T-helper 2 cell treated with Interferon-gamma antibody and Interleukin-4, amounts not matched to agents 5 μg/mL and 100 μg/mL, for 36 hours (primary cell): ENCODE measurements around the gene PCDHB4.
"Not testable (repeated sequence)": the region's sequence is repeated elsewhere in the genome, so short reads cannot be mapped to it uniquely, and the experiment has no call there.

Experiments
- DNase-seq: peaks from one replicate; pipeline ENCODE4 v3.0.0; 2021; ENCODE audit warnings: low spot score
- H3K27ac Mint-ChIP-seq: one replicate; pipeline ENCODE4 v1.8.0; 2021; ENCODE audit warnings: mild to moderate bottlenecking, mixed read lengths
- H3K27me3 Mint-ChIP-seq: one replicate; pipeline ENCODE4 v1.8.0; 2021; ENCODE audit warnings: low read depth, mixed read lengths
- H3K36me3 Mint-ChIP-seq: one replicate; pipeline ENCODE4 v1.8.0; 2021; ENCODE audit warnings: low read depth, mixed read lengths
- H3K4me1 Mint-ChIP-seq: one replicate; pipeline ENCODE4 v1.8.0; 2021; ENCODE audit warnings: low read depth, mixed read lengths
- H3K4me3 Mint-ChIP-seq: one replicate; pipeline ENCODE4 v1.8.0; 2022; ENCODE audit warnings: mild to moderate bottlenecking, moderate library complexity, mixed read lengths
- H3K9me3 Mint-ChIP-seq: one replicate; pipeline ENCODE4 v1.8.0; 2021; ENCODE audit warnings: mixed read lengths

The PCDHB4 gene

GRCh38 chr5:141121563-141121962 is at the start of gene PCDHB4:
Gene PCDHB4, plus strand, starts transcription at chr5:141121818. Its CDS starts 181 bp downstream, at chr5:141121999.
- Mint-ChIP-seq H3K27ac (no peak within 1 kb of the TSS), H3K4me3 (no peak within 1 kb of the TSS), H3K9me3 (peaks cover 19% of the 10 kb centered on the region), H3K4me1 (no peaks in the 10 kb centered on the region), H3K36me3 (no peaks in the 10 kb centered on the region), H3K27me3 (no peaks in the 10 kb centered on the region)
- no peak for DNase-seq

DNA sequence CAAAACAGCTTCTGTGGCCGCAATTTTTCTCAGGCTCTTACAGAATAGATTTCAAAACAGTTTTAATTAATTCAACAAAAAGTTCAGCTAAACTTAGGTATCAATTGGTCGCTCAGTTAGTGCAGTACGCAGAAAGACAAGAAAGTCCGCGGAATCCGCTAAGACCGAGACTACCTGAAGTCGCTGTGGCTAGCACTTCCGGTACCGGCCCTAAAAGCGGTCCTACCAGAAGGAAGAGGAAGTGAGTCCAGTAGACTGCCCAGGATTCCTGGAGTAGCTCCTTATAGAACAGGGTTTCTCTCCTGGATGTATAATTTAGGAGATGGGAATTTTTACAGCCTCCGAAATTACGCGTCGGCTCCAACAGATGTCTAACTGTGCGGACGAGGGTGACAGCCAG is 43.8 kb upstream of the PCDHB4 start:
- Mint-ChIP-seq H3K27ac (no peak overlapping the region), H3K4me1 (no peaks in the 10 kb centered on the region), H3K36me3 (no peaks in the 10 kb centered on the region), H3K9me3 (peaks cover 10% of the 10 kb centered on the region), H3K27me3 (no peaks in the 10 kb centered on the region), H3K4me3 (no peak overlapping the region)
- DNase-seq, result no peak

GRCh38 chr5:141082228-141082627 is 39.4 kb upstream of the PCDHB4 start:
- Mint-ChIP-seq H3K36me3 (no peaks in the 10 kb centered on the region), H3K27me3 (no peaks in the 10 kb centered on the region), H3K4me1 (peaks cover 3% of the 10 kb centered on the region), H3K4me3 (no peak overlapping the region), H3K9me3 (peaks cover 12% of the 10 kb centered on the region), H3K27ac (no peak overlapping the region)
- no peak for DNase-seq

GRCh38 chr5:141084487-141084989 is 37.1 kb upstream of the PCDHB4 start:
- H3K36me3 Mint-ChIP-seq, result no peaks in the 10 kb centered on the region
- H3K4me3 Mint-ChIP-seq, result peak overlapping the region; percentile 88
- H3K4me1 Mint-ChIP-seq, result peaks cover 3% of the 10 kb centered on the region
- no peaks in the 10 kb centered on the region for H3K27me3 Mint-ChIP-seq
- H3K27ac Mint-ChIP-seq, result no peak overlapping the region
- H3K9me3 Mint-ChIP-seq, result peaks cover 12% of the 10 kb centered on the region
- DNase-seq, result peak; percentile 7

DNA sequence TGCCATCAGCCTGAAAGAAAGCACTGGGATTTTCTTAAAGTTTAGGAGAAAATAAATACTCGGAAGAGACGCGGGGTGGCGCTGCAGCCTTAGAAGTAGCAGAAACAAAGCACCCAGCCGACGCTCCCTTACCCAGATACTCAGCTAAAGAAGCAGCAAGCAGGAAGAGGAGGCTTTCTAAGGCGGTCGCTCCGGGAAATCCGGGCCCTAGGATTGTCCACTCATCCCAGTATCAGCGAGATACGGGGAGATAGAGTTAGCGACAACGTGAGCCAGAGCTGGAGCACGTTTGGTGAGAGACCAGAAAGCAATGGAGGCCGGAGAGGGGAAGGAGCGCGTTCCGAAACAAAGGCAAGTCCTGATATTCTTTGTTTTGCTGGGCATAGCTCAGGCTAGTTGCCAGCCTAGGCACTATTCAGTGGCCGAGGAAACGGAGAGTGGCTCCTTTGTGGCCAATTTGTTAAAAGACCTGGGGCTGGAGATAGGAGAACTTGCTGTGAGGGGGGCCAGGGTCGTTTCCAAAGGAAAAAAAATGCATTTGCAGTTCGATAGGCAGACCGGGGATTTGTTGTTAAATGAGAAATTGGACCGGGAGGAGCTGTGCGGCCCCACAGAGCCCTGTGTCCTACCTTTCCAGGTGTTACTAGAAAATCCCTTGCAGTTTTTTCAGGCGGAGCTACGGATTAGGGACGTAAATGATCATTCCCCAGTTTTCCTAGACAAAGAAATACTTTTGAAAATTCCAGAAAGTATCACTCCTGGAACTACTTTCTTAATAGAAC is 26.9 kb upstream of the PCDHB4 start, which contains the start of gene PCDHB2:
Gene PCDHB2 (plus strand): TSS at position 135 of the 782 bp plus-strand sequence. CDS start 176 bp downstream, at position 311.
- Mint-ChIP-seq H3K27ac (no peak within 1 kb of the TSS), H3K9me3 (peaks cover 32% of the 10 kb centered on the region), H3K27me3 (no peaks in the 10 kb centered on the region), H3K4me3 (peak within 1 kb of the TSS; percentile 50), H3K36me3 (no peaks in the 10 kb centered on the region), H3K4me1 (no peaks in the 10 kb centered on the region)
- DNase-seq, result no peak

GRCh38 chr5:141095263-141095641 is 26.4 kb upstream of the PCDHB4 start:
- no peak for DNase-seq
- no peak overlapping the region for H3K4me3 Mint-ChIP-seq
- no peaks in the 10 kb centered on the region for H3K36me3 Mint-ChIP-seq
- no peaks in the 10 kb centered on the region for H3K4me1 Mint-ChIP-seq
- peaks cover 36% of the 10 kb centered on the region for H3K9me3 Mint-ChIP-seq
- H3K27ac Mint-ChIP-seq, result no peak overlapping the region
- no peaks in the 10 kb centered on the region for H3K27me3 Mint-ChIP-seq

- H3K4me3 Mint-ChIP-seq, DNase-seq, H3K27ac Mint-ChIP-seq, H3K36me3 Mint-ChIP-seq, H3K27me3 Mint-ChIP-seq, H3K4me1 Mint-ChIP-seq: not testable (repeated sequence)
- H3K9me3 Mint-ChIP-seq, result peaks cover 46% of the 10 kb centered on the region
Observed at GRCh38 chr5:141096181-141096580, 25.4 kb upstream of the PCDHB4 start.

GRCh38 chr5:141096586-141096985 is 25.0 kb upstream of the PCDHB4 start:
- H3K9me3 Mint-ChIP-seq, result peaks cover 50% of the 10 kb centered on the region
- not testable (repeated sequence) for H3K36me3 Mint-ChIP-seq, H3K4me1 Mint-ChIP-seq

GRCh38 chr5:141100243-141100805 is 21.3 kb upstream of the PCDHB4 start, which contains the start of gene PCDHB3:
Gene PCDHB3, plus strand, starts transcription at chr5:141100473. Its CDS starts 177 bp downstream, at chr5:141100650.
- no peaks in the 10 kb centered on the region for H3K36me3 Mint-ChIP-seq

More at GRCh38 chr5:141096586-141096985, 25.0 kb upstream of the PCDHB4 start:
- DNase-seq, H3K27me3 Mint-ChIP-seq, H3K27ac Mint-ChIP-seq, H3K4me3 Mint-ChIP-seq: not testable (repeated sequence)

GRCh38 chr5:141101059-141101458 is 20.6 kb upstream of the PCDHB4 start:
- H3K4me3 Mint-ChIP-seq, result no peak overlapping the region

More at GRCh38 chr5:141100243-141100805, 21.3 kb upstream of the PCDHB4 start, which contains the start of gene PCDHB3:
- DNase-seq, result no peak
- Mint-ChIP-seq H3K9me3 (peaks cover 32% of the 10 kb centered on the region), H3K4me1 (no peaks in the 10 kb centered on the region), H3K27me3 (no peaks in the 10 kb centered on the region), H3K4me3 (no peak within 1 kb of the TSS), H3K27ac (no peak within 1 kb of the TSS)

DNA sequence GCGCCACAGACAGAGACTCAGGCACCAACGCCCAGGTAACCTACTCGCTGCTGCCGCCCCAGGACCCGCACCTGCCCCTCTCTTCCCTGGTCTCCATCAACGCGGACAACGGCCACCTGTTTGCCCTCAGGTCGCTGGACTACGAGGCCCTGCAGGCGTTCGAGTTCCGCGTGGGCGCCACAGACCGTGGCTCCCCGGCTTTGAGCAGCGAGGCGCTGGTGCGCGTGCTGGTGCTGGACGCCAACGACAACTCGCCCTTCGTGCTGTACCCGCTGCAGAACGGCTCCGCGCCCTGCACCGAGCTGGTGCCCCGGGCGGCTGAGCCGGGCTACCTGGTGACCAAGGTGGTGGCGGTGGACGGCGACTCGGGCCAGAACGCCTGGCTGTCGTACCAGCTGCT is 19.5 kb upstream of the PCDHB4 start:
- H3K27me3 Mint-ChIP-seq, H3K4me1 Mint-ChIP-seq, DNase-seq, H3K4me3 Mint-ChIP-seq, H3K36me3 Mint-ChIP-seq, H3K27ac Mint-ChIP-seq: not testable (repeated sequence)
- H3K9me3 Mint-ChIP-seq, result peaks cover 30% of the 10 kb centered on the region

More at GRCh38 chr5:141101059-141101458, 20.6 kb upstream of the PCDHB4 start:
- H3K27ac Mint-ChIP-seq, result no peak overlapping the region
- H3K9me3 Mint-ChIP-seq, result peaks cover 29% of the 10 kb centered on the region
- no peak for DNase-seq
- no peaks in the 10 kb centered on the region for H3K27me3 Mint-ChIP-seq
- no peaks in the 10 kb centered on the region for H3K4me1 Mint-ChIP-seq
- H3K36me3 Mint-ChIP-seq, result no peaks in the 10 kb centered on the region

GRCh38 chr5:141102471-141102870 is 19.1 kb upstream of the PCDHB4 start:
- H3K4me1 Mint-ChIP-seq, DNase-seq, H3K27ac Mint-ChIP-seq, H3K36me3 Mint-ChIP-seq, H3K4me3 Mint-ChIP-seq, H3K27me3 Mint-ChIP-seq: not testable (repeated sequence)
- peaks cover 34% of the 10 kb centered on the region for H3K9me3 Mint-ChIP-seq

GRCh38 chr5:141105350-141105749 is 16.3 kb upstream of the PCDHB4 start:
- H3K36me3 Mint-ChIP-seq, result no peaks in the 10 kb centered on the region
- H3K27me3 Mint-ChIP-seq, result no peaks in the 10 kb centered on the region
- DNase-seq, result no peak
- no peak overlapping the region for H3K27ac Mint-ChIP-seq
- no peaks in the 10 kb centered on the region for H3K4me1 Mint-ChIP-seq
- peaks cover 29% of the 10 kb centered on the region for H3K9me3 Mint-ChIP-seq
- H3K4me3 Mint-ChIP-seq, result no peak overlapping the region

- H3K27me3 Mint-ChIP-seq, result no peaks in the 10 kb centered on the region
- H3K4me1 Mint-ChIP-seq, result no peaks in the 10 kb centered on the region
- H3K4me3 Mint-ChIP-seq, result no peak overlapping the region
- H3K27ac Mint-ChIP-seq, result no peak overlapping the region
- H3K36me3 Mint-ChIP-seq, result no peaks in the 10 kb centered on the region
- DNase-seq, result no peak
- peaks cover 36% of the 10 kb centered on the region for H3K9me3 Mint-ChIP-seq
Observed at GRCh38 chr5:141119250-141119649, 2.4 kb upstream of the PCDHB4 start.
